ENCODE results near the gene PARP4.
"Not testable (repeated sequence)": the region's sequence is repeated elsewhere in the genome, so short reads cannot be mapped to it uniquely, and the experiment has no call there.

- not testable (repeated sequence) for TF ChIP-seq HOXA7 (CRISPR knock-in tag; IDR thresholded peaks at IDR 0.05); MYNN (CRISPR knock-in tag; IDR thresholded peaks at IDR 0.05; ENCODE audit: low read depth); TBP (CRISPR knock-in tag; IDR thresholded peaks at IDR 0.05); POLR2A (IDR thresholded peaks at IDR 0.05; ENCODE audit: insufficient read depth in 1 of 2, low read depth in 2 of 2, low read length in 2 of 2); ELF3 (CRISPR knock-in tag; IDR thresholded peaks at IDR 0.05); ZNF720 (CRISPR knock-in tag; IDR thresholded peaks at IDR 0.05); HDAC2 (CRISPR knock-in tag; IDR thresholded peaks at IDR 0.05)
- TF ChIP-seq, protein P1, sequence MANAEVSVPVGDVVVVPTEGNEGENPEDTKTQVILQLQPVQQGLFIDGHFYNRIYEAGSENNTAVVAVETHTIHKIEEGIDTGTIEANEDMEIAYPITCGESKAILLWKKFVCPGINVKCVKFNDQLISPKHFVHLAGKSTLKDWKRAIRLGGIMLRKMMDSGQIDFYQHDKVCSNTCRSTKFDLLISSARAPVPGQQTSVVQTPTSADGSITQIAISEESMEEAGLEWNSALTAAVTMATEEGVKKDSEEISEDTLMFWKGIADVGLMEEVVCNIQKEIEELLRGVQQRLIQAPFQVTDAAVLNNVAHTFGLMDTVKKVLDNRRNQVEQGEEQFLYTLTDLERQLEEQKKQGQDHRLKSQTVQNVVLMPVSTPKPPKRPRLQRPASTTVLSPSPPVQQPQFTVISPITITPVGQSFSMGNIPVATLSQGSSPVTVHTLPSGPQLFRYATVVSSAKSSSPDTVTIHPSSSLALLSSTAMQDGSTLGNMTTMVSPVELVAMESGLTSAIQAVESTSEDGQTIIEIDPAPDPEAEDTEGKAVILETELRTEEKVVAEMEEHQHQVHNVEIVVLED (CRISPR knock-in tag; IDR thresholded peaks at IDR 0.05; ENCODE audit: borderline replicate concordance), result not testable (repeated sequence)
- TF ChIP-seq, protein P2, sequence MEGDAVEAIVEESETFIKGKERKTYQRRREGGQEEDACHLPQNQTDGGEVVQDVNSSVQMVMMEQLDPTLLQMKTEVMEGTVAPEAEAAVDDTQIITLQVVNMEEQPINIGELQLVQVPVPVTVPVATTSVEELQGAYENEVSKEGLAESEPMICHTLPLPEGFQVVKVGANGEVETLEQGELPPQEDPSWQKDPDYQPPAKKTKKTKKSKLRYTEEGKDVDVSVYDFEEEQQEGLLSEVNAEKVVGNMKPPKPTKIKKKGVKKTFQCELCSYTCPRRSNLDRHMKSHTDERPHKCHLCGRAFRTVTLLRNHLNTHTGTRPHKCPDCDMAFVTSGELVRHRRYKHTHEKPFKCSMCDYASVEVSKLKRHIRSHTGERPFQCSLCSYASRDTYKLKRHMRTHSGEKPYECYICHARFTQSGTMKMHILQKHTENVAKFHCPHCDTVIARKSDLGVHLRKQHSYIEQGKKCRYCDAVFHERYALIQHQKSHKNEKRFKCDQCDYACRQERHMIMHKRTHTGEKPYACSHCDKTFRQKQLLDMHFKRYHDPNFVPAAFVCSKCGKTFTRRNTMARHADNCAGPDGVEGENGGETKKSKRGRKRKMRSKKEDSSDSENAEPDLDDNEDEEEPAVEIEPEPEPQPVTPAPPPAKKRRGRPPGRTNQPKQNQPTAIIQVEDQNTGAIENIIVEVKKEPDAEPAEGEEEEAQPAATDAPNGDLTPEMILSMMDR (CRISPR knock-in tag; IDR thresholded peaks at IDR 0.05), result not testable (repeated sequence)
- TF ChIP-seq, protein P3, sequence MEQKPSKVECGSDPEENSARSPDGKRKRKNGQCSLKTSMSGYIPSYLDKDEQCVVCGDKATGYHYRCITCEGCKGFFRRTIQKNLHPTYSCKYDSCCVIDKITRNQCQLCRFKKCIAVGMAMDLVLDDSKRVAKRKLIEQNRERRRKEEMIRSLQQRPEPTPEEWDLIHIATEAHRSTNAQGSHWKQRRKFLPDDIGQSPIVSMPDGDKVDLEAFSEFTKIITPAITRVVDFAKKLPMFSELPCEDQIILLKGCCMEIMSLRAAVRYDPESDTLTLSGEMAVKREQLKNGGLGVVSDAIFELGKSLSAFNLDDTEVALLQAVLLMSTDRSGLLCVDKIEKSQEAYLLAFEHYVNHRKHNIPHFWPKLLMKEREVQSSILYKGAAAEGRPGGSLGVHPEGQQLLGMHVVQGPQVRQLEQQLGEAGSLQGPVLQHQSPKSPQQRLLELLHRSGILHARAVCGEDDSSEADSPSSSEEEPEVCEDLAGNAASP (CRISPR knock-in tag; IDR thresholded peaks at IDR 0.05; ENCODE audit: borderline replicate concordance), result not testable (repeated sequence)
- TF ChIP-seq, protein P4, sequence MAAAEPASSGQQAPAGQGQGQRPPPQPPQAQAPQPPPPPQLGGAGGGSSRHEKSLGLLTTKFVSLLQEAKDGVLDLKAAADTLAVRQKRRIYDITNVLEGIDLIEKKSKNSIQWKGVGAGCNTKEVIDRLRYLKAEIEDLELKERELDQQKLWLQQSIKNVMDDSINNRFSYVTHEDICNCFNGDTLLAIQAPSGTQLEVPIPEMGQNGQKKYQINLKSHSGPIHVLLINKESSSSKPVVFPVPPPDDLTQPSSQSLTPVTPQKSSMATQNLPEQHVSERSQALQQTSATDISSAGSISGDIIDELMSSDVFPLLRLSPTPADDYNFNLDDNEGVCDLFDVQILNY (CRISPR knock-in tag; conservative IDR thresholded peaks at IDR 0.05), result not testable (repeated sequence)
Measured at GRCh38 chr13:24380881-24381280, 131.7 kb downstream of the PARP4 start.
